ENCODE results near the gene PLCZ1. TPM values are rescaled to one million over a fixed set of nuclear protein-coding genes. Genes with fewer than 3 reads are reported as not detected.

The PLCZ1 gene
- total and polyA plus RNA-seq, 9 of the 15 experiments (the other 6 are each of a cell fraction or from before 2014, with no cell fraction given), result not detected

- Histone ChIP-seq H3K9ac (ENCODE audit: insufficient read depth in 1 of 2, low read depth in 2 of 2, low read length in 2 of 2) (no peak overlapping the region), H3K27ac (ENCODE audit: extremely low read depth, low read depth, low read length) (no peak overlapping the region), H3K4me3 (no peak overlapping the region), H3K27me3 (ENCODE audit: control insufficient read depth in 2 of 2, insufficient read depth in 2 of 2, low read length in 2 of 2) (no peaks in the 10 kb centered on the region), H3K9me3 (replicated peaks; ENCODE audit: control insufficient read depth, insufficient read depth, low read depth, low read length) (no peaks in the 10 kb centered on the region), H3K4me1 (replicated peaks in 1 of 2; ENCODE audit: control insufficient read depth in 2 of 2, insufficient read depth in 2 of 2, low read length in 2 of 2) (peaks cover 4 to 27% of the 10 kb centered on the region in 2 experiments; a peak in 4 of 5 replicates), H3K36me3 (ENCODE audit: control insufficient read depth, insufficient read depth, low read length) (no peaks in the 10 kb centered on the region), H3K79me2 (ENCODE audit: control insufficient read depth, insufficient read depth, low read length) (no peaks in the 10 kb centered on the region), H3K9me1 (ENCODE audit: control insufficient read depth, insufficient read depth, low read length) (no peaks in the 10 kb centered on the region), H2AFZ (ENCODE audit: low read depth, low read length) (peak overlapping the region; percentile 23; the same call in 1 of the 2 replicates), H3K4me2 (ENCODE audit: insufficient read depth, low read length) (no peak overlapping the region), H4K20me1 (replicated peaks; ENCODE audit: control insufficient read depth, insufficient read depth, low read length) (no peaks in the 10 kb centered on the region)
- no peak for DNase-seq (ENCODE audit: extremely low read depth in 1 of 4, low spot score in 3 of 4)
- BruUV-seq (replicated peaks), result no TSS peak
- peak; percentile 66 for ATAC-seq
- CTCF ChIA-PET (ENCODE audit: low intra/inter-chr PET ratio), result no interaction called here
- intact Hi-C loops (cut with micrococcal nuclease) (no loop called here), in situ Hi-C loops (cut with MboI) (no loop called here)
- 0% methylated on average over 1 of the region's 1 CpG for WGBS (ENCODE audit: insufficient coverage, low coverage, missing lambda C conversion rate)
- POLR2A ChIA-PET, result interaction anchor here (0.6 kb wide), 1 partner anchor 281 kb away, joined by 3 read pairs; no protein-coding TSS in a partner anchor
- no peak for FAIRE-seq
- TF ChIP-seq CCAR2 (IDR thresholded peaks at IDR 0.05; ENCODE audit: low read depth, low read length) (no peak), JUNB (CRISPR knock-in tag; conservative IDR thresholded peaks at IDR 0.05) (no peak), THAP12 (CRISPR knock-in tag; IDR thresholded peaks at IDR 0.05) (no peak), TRIM24 (IDR thresholded peaks at IDR 0.05) (no peak), HDAC1 (IDR thresholded peaks at IDR 0.05) (no peak), DIDO1 (tag; IDR thresholded peaks at IDR 0.05; ENCODE audit: low read depth) (no peak), ZNF121 (CRISPR knock-in tag; conservative IDR thresholded peaks at IDR 0.05) (no peak), STAG1 (CRISPR knock-in tag; IDR thresholded peaks at IDR 0.05; ENCODE audit: borderline replicate concordance) (no peak)
- TF ChIP-seq, protein P1, sequence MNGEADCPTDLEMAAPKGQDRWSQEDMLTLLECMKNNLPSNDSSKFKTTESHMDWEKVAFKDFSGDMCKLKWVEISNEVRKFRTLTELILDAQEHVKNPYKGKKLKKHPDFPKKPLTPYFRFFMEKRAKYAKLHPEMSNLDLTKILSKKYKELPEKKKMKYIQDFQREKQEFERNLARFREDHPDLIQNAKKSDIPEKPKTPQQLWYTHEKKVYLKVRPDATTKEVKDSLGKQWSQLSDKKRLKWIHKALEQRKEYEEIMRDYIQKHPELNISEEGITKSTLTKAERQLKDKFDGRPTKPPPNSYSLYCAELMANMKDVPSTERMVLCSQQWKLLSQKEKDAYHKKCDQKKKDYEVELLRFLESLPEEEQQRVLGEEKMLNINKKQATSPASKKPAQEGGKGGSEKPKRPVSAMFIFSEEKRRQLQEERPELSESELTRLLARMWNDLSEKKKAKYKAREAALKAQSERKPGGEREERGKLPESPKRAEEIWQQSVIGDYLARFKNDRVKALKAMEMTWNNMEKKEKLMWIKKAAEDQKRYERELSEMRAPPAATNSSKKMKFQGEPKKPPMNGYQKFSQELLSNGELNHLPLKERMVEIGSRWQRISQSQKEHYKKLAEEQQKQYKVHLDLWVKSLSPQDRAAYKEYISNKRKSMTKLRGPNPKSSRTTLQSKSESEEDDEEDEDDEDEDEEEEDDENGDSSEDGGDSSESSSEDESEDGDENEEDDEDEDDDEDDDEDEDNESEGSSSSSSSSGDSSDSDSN (IDR thresholded peaks at IDR 0.05; ENCODE audit: borderline replicate concordance in 1 of 2, low read depth in 2 of 2, low read length in 2 of 2), result no peak
- TF ChIP-seq, protein P2, sequence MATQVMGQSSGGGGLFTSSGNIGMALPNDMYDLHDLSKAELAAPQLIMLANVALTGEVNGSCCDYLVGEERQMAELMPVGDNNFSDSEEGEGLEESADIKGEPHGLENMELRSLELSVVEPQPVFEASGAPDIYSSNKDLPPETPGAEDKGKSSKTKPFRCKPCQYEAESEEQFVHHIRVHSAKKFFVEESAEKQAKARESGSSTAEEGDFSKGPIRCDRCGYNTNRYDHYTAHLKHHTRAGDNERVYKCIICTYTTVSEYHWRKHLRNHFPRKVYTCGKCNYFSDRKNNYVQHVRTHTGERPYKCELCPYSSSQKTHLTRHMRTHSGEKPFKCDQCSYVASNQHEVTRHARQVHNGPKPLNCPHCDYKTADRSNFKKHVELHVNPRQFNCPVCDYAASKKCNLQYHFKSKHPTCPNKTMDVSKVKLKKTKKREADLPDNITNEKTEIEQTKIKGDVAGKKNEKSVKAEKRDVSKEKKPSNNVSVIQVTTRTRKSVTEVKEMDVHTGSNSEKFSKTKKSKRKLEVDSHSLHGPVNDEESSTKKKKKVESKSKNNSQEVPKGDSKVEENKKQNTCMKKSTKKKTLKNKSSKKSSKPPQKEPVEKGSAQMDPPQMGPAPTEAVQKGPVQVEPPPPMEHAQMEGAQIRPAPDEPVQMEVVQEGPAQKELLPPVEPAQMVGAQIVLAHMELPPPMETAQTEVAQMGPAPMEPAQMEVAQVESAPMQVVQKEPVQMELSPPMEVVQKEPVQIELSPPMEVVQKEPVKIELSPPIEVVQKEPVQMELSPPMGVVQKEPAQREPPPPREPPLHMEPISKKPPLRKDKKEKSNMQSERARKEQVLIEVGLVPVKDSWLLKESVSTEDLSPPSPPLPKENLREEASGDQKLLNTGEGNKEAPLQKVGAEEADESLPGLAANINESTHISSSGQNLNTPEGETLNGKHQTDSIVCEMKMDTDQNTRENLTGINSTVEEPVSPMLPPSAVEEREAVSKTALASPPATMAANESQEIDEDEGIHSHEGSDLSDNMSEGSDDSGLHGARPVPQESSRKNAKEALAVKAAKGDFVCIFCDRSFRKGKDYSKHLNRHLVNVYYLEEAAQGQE (IDR thresholded peaks at IDR 0.05; ENCODE audit: borderline replicate concordance), result no peak
- TF ChIP-seq, protein P2 (CRISPR knock-in tag; IDR thresholded peaks at IDR 0.05; ENCODE audit: low read depth), result no peak
These were observed 12.3 kb upstream of the PLCZ1 start for GRCh38 chr12:18750085-18750484.
